SK-N-SH treated with all-trans-retinoic acid at 6 μM for 48 hours (cell line): Measurements from ENCODE around the gene PAN2.

ENCODE experiments used
- ATAC-seq: fragments of 200-7000 bp; cut with Tn5 transposase; 3 replicates; pipeline ENCODE4 v1.9.1; 2020; ENCODE audit warnings: mild to moderate bottlenecking, moderate library complexity
- ARNTL ChIP-seq: fragments of 450-650 bp; formaldehyde crosslinking; IDR thresholded peaks from 2 replicates; pipeline ENCODE4 v1.5.0; 2020; ENCODE audit warnings: low read depth, mild to moderate bottlenecking, moderate library complexity, borderline replicate concordance
- BACH2 ChIP-seq: fragments of 250-450 bp; sonication (Bioruptor Pico); IDR thresholded peaks from 2 replicates; pipeline ENCODE4 v1.9.0; 2021; ENCODE audit warnings: mild to moderate bottlenecking, borderline replicate concordance
- CREB5 ChIP-seq: fragments of 250-450 bp; sonication (Bioruptor Pico); IDR thresholded peaks from 2 replicates; pipeline ENCODE4 v1.5.1; 2020; ENCODE audit warnings: low read depth, mild to moderate bottlenecking, moderate library complexity
- CSDC2 ChIP-seq: fragments of 250-450 bp; sonication (Bioruptor Pico); IDR thresholded peaks from 2 replicates; pipeline ENCODE4 v1.5.0; 2020; ENCODE audit warnings: mild to moderate bottlenecking, moderate library complexity
- GLIS3 ChIP-seq: fragments of 250-450 bp; sonication (Bioruptor Pico); IDR thresholded peaks from 2 replicates; pipeline ENCODE4 v1.5.0; 2020; ENCODE audit warnings: mild to moderate bottlenecking, moderate library complexity
- ISL1 ChIP-seq: fragments of 250-450 bp; sonication (Bioruptor Pico); IDR thresholded peaks from 2 replicates; pipeline ENCODE4 v2.1.2; 2022; ENCODE audit warnings: mild to moderate bottlenecking, moderate library complexity
- OSR1 ChIP-seq: fragments of 250-450 bp; sonication (Bioruptor Pico); IDR thresholded peaks from 2 replicates; pipeline ENCODE4 v1.8.0; 2022; ENCODE audit warnings: moderate library complexity, mild to moderate bottlenecking, inconsistent platforms
- PATZ1 ChIP-seq: fragments of 250-450 bp; sonication (Bioruptor Pico); IDR thresholded peaks from 2 replicates; pipeline ENCODE4 v1.8.0; 2020; ENCODE audit warnings: mild to moderate bottlenecking, moderate library complexity, borderline replicate concordance
- POU6F1 ChIP-seq: fragments of 250-450 bp; sonication (Bioruptor Pico); IDR thresholded peaks from 2 replicates; pipeline ENCODE4 v1.8.0; 2021; ENCODE audit warnings: low read depth, mild to moderate bottlenecking, moderate library complexity, borderline replicate concordance
- PPARA ChIP-seq: fragments of 250-450 bp; sonication (Bioruptor Pico); IDR thresholded peaks from 2 replicates; pipeline ENCODE4 v1.5.0; 2020; ENCODE audit warnings: mild to moderate bottlenecking, borderline replicate concordance
- SNAI2 ChIP-seq: fragments of 250-450 bp; sonication (Bioruptor Pico); IDR thresholded peaks from 2 replicates; pipeline ENCODE4 v1.5.0; 2020; ENCODE audit warnings: mild to moderate bottlenecking, moderate library complexity
- TCF4 ChIP-seq: fragments of 250-450 bp; sonication (Bioruptor Pico); IDR thresholded peaks from 2 replicates; pipeline ENCODE4 v1.8.0; 2021; ENCODE audit warnings: mild to moderate bottlenecking, moderate library complexity, borderline replicate concordance
- TOX ChIP-seq: fragments of 250-450 bp; sonication (Bioruptor Pico); IDR thresholded peaks from 2 replicates; pipeline ENCODE4 v1.8.0; 2021; ENCODE audit warnings: mild to moderate bottlenecking, moderate library complexity, borderline replicate concordance
- TSHZ2 ChIP-seq: fragments of 250-450 bp; sonication (Bioruptor Pico); IDR thresholded peaks from 2 replicates; pipeline ENCODE4 v1.5.0; 2020; ENCODE audit warnings: mild to moderate bottlenecking, moderate library complexity
- ZC3H10 ChIP-seq: fragments of 250-450 bp; sonication (Bioruptor Pico); IDR thresholded peaks from 2 replicates; pipeline ENCODE4 v1.5.1; 2021; ENCODE audit warnings: mild to moderate bottlenecking, moderate library complexity
- ZFP3 ChIP-seq: fragments of 250-450 bp; sonication (Bioruptor Pico); IDR thresholded peaks from 2 replicates; pipeline ENCODE4 v1.5.0; 2020; ENCODE audit warnings: mild to moderate bottlenecking, moderate library complexity
- ZNF565 ChIP-seq: fragments of 450-650 bp; formaldehyde crosslinking; conservative IDR thresholded peaks from 2 replicates; pipeline ENCODE4 v1.5.0; 2020; ENCODE audit warnings: low read depth, mild to moderate bottlenecking, moderate library complexity
- ZNF70 ChIP-seq: fragments of 450-650 bp; formaldehyde crosslinking; IDR thresholded peaks from 2 replicates; pipeline ENCODE4 v1.5.0; 2020; ENCODE audit warnings: mild to moderate bottlenecking, moderate library complexity
- ZNF8 ChIP-seq: fragments of 450-650 bp; formaldehyde crosslinking; IDR thresholded peaks from 2 replicates; pipeline ENCODE4 v1.5.0; 2020; ENCODE audit warnings: mild to moderate bottlenecking, moderate library complexity

Gene PAN2

GRCh38 chr12:56362130-56363059 is 28.6 kb upstream of the PAN2 start, which contains the start of gene APOF:
Gene APOF, minus strand, starts transcription at chr12:56362857. Its CDS starts 112 bp downstream, at chr12:56362745.
- TF ChIP-seq TSHZ2 (CRISPR knock-in tag) (no peak), OSR1 (CRISPR knock-in tag) (no peak), ZNF70 (no peak), POU6F1 (CRISPR knock-in tag) (no peak), GLIS3 (CRISPR knock-in tag) (no peak), PPARA (CRISPR knock-in tag) (no peak), PATZ1 (CRISPR knock-in tag) (no peak), CREB5 (CRISPR knock-in tag) (no peak), TOX (CRISPR knock-in tag) (no peak), BACH2 (CRISPR knock-in tag) (no peak), SNAI2 (CRISPR knock-in tag) (no peak), ISL1 (CRISPR knock-in tag) (no peak)
- TF ChIP-seq, all 23 proteins: peak for 0

GRCh38 chr12:56361487-56362129 is 27.8 kb upstream of the PAN2 start:
- TF ChIP-seq TOX (CRISPR knock-in tag), result no peak
- TF ChIP-seq SNAI2 (CRISPR knock-in tag), result no peak
- TF ChIP-seq ZNF565, result no peak
- TF ChIP-seq TCF4, result no peak
- TF ChIP-seq PPARA (CRISPR knock-in tag), result no peak
- TF ChIP-seq ZFP3, result no peak
- no peak for TF ChIP-seq GLIS3 (CRISPR knock-in tag)
- no peak for TF ChIP-seq ZNF8 (CRISPR knock-in tag)
- TF ChIP-seq OSR1 (CRISPR knock-in tag), result no peak
- no peak for TF ChIP-seq CSDC2 (CRISPR knock-in tag)
- TF ChIP-seq ARNTL, result no peak
- no peak for TF ChIP-seq ZC3H10 (CRISPR knock-in tag)
- TF ChIP-seq BACH2 (CRISPR knock-in tag), result no peak
- ATAC-seq, result no peak

More at GRCh38 chr12:56362130-56363059, 28.6 kb upstream of the PAN2 start, which contains the start of gene APOF:
- ATAC-seq, result no peak
